Activated CD4-positive, alpha-beta memory T cell treated with anti-CD3 and anti-CD28 coated beads for 36 hours (primary cell): Measurements from ENCODE around the gene SMYD3. TPM values are rescaled to one million over a fixed set of nuclear protein-coding genes. Genes with fewer than 3 reads are reported as not detected.

Experiments
- CTCF ChIA-PET: fragments of 350-600 bp; sonication (Branson Sonifier 250); formaldehyde crosslinking; loops from one replicate; lab custom pipeline; 2021; ENCODE audit warnings: antibody characterized with exemption, inconsistent platforms; lab: Charles Lee
- POLR2A ChIA-PET: fragments of 350-600 bp; sonication (Branson Sonifier 250); formaldehyde crosslinking; loops from one replicate; lab custom pipeline; 2021; ENCODE audit warnings: antibody characterized with exemption; lab: Charles Lee
- DNase-seq: peaks from one replicate; pipeline ENCODE4 v3.0.0-alpha.2; 2020
- H3K27ac Mint-ChIP-seq: one replicate; pipeline ENCODE4 v1.8.0; 2021; ENCODE audit warnings: mixed read lengths
- H3K27me3 Mint-ChIP-seq: one replicate; pipeline ENCODE4 v1.8.0; 2021; ENCODE audit warnings: mixed read lengths
- H3K36me3 Mint-ChIP-seq: one replicate; pipeline ENCODE4 v1.8.0; 2021; ENCODE audit warnings: mixed read lengths
- H3K4me1 Mint-ChIP-seq: one replicate; pipeline ENCODE4 v1.8.0; 2021; ENCODE audit warnings: low read depth, mixed read lengths
- H3K4me3 Mint-ChIP-seq: one replicate; pipeline ENCODE4 v1.8.0; 2021; ENCODE audit warnings: mild to moderate bottlenecking, mixed read lengths
- H3K9me3 Mint-ChIP-seq: one replicate; pipeline ENCODE4 v1.8.0; 2021; ENCODE audit warnings: mixed read lengths
- intact Hi-C: fragments of 100-400 bp; cut with micrococcal nuclease; formaldehyde crosslinking; loops from one replicate; pipeline ENCODE4 v1.15.1; 2023
- total RNA-seq, 2 experiments: library from RNA; stranded (reverse); gene quantifications; one replicate each; pipeline ENCODE4 v1.2.3, GENCODE V29; 2021

Gene SMYD3
- total RNA-seq, 2 experiments from 2014 or later = 16.6 to 20.2 TPM

DNA sequence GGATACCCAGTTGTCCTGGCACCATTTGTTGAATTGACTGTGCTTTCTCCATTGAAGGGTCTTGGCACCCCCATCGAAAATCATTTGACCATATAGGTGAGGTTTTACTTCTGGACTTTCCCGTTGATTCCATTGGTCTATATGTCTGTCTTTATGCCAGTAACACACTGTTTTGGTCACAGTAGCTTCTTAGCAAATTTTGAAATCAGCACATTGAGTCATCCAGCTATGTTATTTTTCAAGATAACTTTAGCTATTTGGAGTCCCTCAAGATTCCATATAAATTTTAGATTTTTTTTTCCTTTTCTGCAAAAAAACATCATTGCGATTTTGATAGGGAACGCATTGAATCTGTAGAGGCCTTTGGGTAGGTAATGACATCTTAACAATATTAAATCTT is 235.6 kb downstream of the SMYD3 start:
- Mint-ChIP-seq H3K4me3 (no peak overlapping the region), H3K27me3 (no peaks in the 10 kb centered on the region), H3K36me3 (peaks cover 9% of the 10 kb centered on the region), H3K4me1 (no peaks in the 10 kb centered on the region), H3K27ac (no peak overlapping the region), H3K9me3 (peaks cover 3% of the 10 kb centered on the region)
- ChIA-PET POLR2A (no interaction called here), CTCF (no interaction called here)
- intact Hi-C loops = no loop called here
- no peak for DNase-seq

DNA sequence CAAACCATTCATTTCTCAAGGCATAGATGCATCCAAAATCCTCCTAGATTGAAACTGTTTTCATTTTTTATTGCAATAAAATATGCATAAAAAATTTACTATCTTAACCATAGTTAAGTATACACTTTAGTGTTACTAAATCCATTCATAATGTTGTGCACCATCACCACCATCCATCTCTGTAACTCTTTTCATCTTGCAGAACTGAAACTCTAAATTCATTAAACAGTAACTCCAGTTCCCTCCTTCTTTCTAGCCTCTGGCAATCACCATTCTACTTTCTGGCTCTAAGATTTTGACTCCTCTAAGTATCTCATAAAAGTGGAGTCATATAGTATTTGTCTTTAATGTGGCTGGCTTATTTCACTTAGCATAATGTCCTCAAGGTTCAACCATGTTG is 236.8 kb downstream of the SMYD3 start:
- POLR2A ChIA-PET = no interaction called here
- intact Hi-C loops = no loop called here
- H3K4me3 Mint-ChIP-seq = no peak overlapping the region
- no peak overlapping the region for H3K27ac Mint-ChIP-seq
- H3K9me3 Mint-ChIP-seq = peaks cover 3% of the 10 kb centered on the region
- no peaks in the 10 kb centered on the region for H3K27me3 Mint-ChIP-seq
- H3K4me1 Mint-ChIP-seq = no peaks in the 10 kb centered on the region
- CTCF ChIA-PET = no interaction called here
- peaks cover 10% of the 10 kb centered on the region for H3K36me3 Mint-ChIP-seq
- DNase-seq = no peak

DNA sequence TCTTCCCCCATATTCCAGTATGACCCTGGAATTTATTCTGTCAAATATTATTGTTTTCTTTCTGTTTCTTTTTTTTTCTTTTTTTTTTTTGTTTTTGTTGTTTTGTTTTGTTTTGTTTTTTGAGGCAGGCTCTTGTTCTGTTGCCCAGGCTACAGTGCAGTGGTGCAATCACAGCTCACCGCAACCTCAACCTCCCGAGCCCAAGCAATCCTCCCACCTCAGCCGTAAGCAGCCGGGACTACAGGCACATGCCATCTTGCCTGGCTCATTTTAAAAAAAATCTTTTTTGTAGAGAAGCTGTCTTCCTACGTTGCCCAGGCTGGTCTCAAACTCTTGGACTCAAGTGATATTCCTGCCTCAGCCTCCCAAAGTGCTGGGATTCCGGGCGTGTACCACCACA is 237.6 kb downstream of the SMYD3 start:
- CTCF ChIA-PET = no interaction called here
- H3K27ac Mint-ChIP-seq = no peak overlapping the region
- peaks cover 10% of the 10 kb centered on the region for H3K36me3 Mint-ChIP-seq
- no peaks in the 10 kb centered on the region for H3K27me3 Mint-ChIP-seq
- no peaks in the 10 kb centered on the region for H3K4me1 Mint-ChIP-seq
- POLR2A ChIA-PET = no interaction called here
- no peak overlapping the region for H3K4me3 Mint-ChIP-seq
- DNase-seq = no peak
- H3K9me3 Mint-ChIP-seq = peaks cover 3% of the 10 kb centered on the region
- intact Hi-C loops = no loop called here

DNA sequence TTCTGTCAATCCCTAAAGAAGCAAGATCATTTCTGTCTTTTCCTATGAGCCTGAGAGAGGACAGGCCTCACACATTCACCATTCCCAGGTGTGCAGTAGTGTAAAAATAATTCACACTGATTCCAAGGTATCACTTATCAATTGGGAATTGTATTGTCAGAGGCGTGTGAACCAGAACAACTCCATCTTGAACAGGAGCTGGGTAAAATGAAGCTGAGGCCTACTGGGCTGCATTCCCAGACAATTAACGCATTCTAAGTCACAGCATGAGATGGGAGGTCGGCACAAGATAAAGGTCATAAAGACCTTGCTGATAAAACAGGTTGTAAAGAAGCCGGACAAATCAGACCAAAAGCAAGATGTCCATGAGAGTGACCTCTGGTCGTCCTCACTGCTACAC is 239.2 kb downstream of the SMYD3 start:
- H3K36me3 Mint-ChIP-seq = peaks cover 8% of the 10 kb centered on the region

DNA sequence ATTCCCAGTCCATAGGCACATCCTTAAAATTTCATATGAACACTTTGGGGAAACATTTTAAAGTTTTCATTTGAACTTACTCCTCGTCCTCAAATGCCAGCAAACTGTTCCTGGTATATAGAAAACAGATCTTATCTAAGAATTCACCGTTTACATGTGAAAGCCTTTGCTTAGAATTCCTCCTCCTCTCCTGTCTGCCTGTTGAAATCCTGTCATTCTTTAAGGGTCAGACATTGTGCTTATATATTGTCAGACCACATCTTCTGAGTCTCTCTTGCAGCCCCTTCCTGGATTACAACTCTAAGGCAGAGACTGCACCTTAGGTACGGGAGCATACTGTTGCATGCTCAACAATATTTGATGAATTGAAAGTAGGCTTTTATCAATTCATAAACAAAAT is 239.7 kb downstream of the SMYD3 start:
- no peaks in the 10 kb centered on the region for H3K4me1 Mint-ChIP-seq
- H3K9me3 Mint-ChIP-seq = peaks cover 3% of the 10 kb centered on the region
- H3K27me3 Mint-ChIP-seq = no peaks in the 10 kb centered on the region
- H3K27ac Mint-ChIP-seq = no peak overlapping the region
- H3K4me3 Mint-ChIP-seq = no peak overlapping the region
- intact Hi-C loops = no loop called here
- DNase-seq = no peak
- peaks cover 8% of the 10 kb centered on the region for H3K36me3 Mint-ChIP-seq
- ChIA-PET CTCF (no interaction called here), POLR2A (no interaction called here)

More for the DNA sequence above, 239.2 kb downstream of the SMYD3 start:
- intact Hi-C loops = no loop called here
- CTCF ChIA-PET = no interaction called here
- Mint-ChIP-seq H3K27me3 (no peaks in the 10 kb centered on the region), H3K4me1 (no peaks in the 10 kb centered on the region), H3K4me3 (no peak overlapping the region), H3K27ac (no peak overlapping the region), H3K9me3 (peaks cover 3% of the 10 kb centered on the region)
- DNase-seq = no peak
- POLR2A ChIA-PET = no interaction called here

DNA sequence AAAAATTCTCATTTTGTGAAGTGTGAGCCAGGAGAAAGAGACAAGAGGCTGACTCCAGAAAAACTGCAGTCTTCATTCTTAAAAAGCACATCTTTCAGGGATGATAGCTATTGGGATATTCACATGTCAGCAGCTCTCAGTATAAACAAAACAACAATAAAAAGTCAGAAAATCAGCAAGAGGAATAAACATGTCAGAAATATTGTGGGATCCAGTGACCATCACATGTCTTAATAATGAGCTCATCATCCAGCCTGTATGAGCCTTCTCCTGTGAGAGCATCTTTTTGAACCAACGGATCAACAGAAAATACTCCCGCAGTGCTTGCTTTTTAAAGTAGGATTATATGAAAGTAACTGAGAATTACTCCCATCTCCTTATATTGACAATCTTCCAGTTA is 241.6 kb downstream of the SMYD3 start:
- Mint-ChIP-seq H3K27ac (no peak overlapping the region), H3K4me3 (no peak overlapping the region)

DNA sequence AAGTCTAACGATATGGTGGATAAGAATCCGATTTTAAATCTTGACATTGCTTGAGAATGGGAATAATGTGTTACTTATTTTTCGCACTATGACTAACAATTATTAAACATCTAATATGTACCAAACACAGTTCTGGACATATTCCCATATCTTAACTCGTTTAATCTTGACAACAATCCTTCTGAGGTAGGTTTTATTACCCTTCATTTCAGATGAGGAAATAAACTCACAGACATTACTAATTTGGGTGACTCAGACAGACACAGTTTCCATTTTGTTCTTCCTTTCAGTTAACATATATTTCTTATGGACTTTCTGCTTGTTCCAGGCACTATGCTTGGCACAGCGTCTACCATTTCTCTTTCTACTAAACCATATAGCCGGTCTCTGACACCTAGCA is 244.8 kb downstream of the SMYD3 start:
- ChIA-PET POLR2A (interaction anchor here (1.1 kb wide), 1 partner anchor 12 kb away, joined by 3 read pairs; no protein-coding TSS in a partner anchor), CTCF (no interaction called here)
- Mint-ChIP-seq H3K9me3 (peaks cover 22% of the 10 kb centered on the region), H3K4me3 (no peak overlapping the region), H3K36me3 (peaks cover 17% of the 10 kb centered on the region), H3K4me1 (no peaks in the 10 kb centered on the region), H3K27me3 (no peaks in the 10 kb centered on the region), H3K27ac (no peak overlapping the region)
- no peak for DNase-seq
- intact Hi-C loops = no loop called here

More for the DNA sequence above, 241.6 kb downstream of the SMYD3 start:
- DNase-seq = no peak
- POLR2A ChIA-PET = no interaction called here
- Mint-ChIP-seq H3K4me1 (no peaks in the 10 kb centered on the region), H3K9me3 (no peaks in the 10 kb centered on the region), H3K27me3 (no peaks in the 10 kb centered on the region), H3K36me3 (peaks cover 12% of the 10 kb centered on the region)
- intact Hi-C loops = no loop called here
- CTCF ChIA-PET = no interaction called here

DNA sequence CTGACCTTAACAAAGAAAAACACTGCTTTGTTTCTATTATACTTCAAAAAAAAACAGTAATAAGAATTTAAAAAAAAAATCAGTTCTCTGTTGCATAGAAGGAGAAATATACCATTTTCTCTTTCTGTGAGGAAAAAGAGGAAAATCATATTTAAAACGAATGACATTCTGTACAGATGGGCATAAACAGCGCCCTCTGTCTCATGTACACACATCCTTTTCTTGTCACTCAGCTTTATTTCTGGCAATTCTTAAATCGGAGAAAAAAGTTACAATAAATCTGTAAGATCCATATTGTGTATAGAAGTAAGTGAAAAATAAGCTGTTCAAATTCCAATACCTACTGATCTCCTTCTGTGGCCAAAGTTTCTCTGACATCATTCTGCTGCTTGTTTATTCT is 245.4 kb downstream of the SMYD3 start:
- Mint-ChIP-seq H3K27me3 (no peaks in the 10 kb centered on the region), H3K36me3 (peaks cover 17% of the 10 kb centered on the region)

DNA sequence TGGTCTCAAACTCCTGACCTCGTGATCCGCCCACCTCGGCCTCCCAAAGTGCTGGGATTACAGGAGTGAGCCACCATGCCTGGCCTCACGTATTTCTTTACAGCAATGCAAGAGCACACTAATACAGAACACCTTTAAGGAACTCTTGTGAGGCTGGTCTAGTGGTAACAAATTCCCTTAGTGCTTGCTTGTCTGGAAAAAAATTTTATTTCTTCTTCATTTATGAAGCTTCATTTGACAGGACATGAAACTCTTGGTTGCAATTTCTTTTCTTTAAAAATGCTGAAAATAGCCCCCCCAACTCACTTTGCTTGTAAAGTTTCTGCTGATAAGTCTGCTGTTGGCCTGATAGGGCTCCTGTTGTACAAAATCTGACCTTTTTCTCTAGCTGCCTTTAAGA is 248.8 kb downstream of the SMYD3 start:
- no peak for DNase-seq
- H3K9me3 Mint-ChIP-seq = peaks cover 33% of the 10 kb centered on the region
- intact Hi-C loops = no loop called here
- POLR2A ChIA-PET = no interaction called here
- no peaks in the 10 kb centered on the region for H3K4me1 Mint-ChIP-seq
- H3K36me3 Mint-ChIP-seq = peaks cover 19% of the 10 kb centered on the region
- no peaks in the 10 kb centered on the region for H3K27me3 Mint-ChIP-seq
- no peak overlapping the region for H3K27ac Mint-ChIP-seq
- no peak overlapping the region for H3K4me3 Mint-ChIP-seq
- CTCF ChIA-PET = no interaction called here

More for the DNA sequence above, 245.4 kb downstream of the SMYD3 start:
- Mint-ChIP-seq H3K4me3 (no peak overlapping the region), H3K27ac (no peak overlapping the region), H3K9me3 (peaks cover 27% of the 10 kb centered on the region), H3K4me1 (no peaks in the 10 kb centered on the region)
- CTCF ChIA-PET = no interaction called here
- intact Hi-C loops = no loop called here
- POLR2A ChIA-PET = no interaction called here
- no peak for DNase-seq

DNA sequence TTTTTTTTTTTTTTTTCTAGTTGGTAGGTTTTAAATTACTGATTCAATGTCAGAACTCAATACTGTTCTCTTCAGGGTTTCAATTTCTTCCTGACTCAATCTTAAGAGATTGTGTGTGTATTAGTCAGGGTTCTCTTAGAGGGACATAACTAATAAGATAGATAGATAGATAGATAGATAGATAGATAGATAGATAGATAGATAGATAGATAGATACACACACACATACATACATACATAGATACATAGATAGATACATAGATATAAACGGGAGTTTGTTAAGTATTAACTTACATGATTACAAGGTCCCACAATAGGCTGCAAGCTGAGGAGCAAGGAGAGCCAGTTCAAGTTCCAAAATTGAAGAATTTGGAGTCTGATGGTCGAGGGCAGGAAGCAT is 251.3 kb downstream of the SMYD3 start:
- H3K36me3 Mint-ChIP-seq = peaks cover 15% of the 10 kb centered on the region
- ChIA-PET CTCF (no interaction called here), POLR2A (no interaction called here)
- no peak for DNase-seq
- H3K9me3 Mint-ChIP-seq = peaks cover 33% of the 10 kb centered on the region
- H3K4me3 Mint-ChIP-seq = no peak overlapping the region
- intact Hi-C loops = no loop called here
- no peaks in the 10 kb centered on the region for H3K27me3 Mint-ChIP-seq
- no peak overlapping the region for H3K27ac Mint-ChIP-seq
- H3K4me1 Mint-ChIP-seq = no peaks in the 10 kb centered on the region

DNA sequence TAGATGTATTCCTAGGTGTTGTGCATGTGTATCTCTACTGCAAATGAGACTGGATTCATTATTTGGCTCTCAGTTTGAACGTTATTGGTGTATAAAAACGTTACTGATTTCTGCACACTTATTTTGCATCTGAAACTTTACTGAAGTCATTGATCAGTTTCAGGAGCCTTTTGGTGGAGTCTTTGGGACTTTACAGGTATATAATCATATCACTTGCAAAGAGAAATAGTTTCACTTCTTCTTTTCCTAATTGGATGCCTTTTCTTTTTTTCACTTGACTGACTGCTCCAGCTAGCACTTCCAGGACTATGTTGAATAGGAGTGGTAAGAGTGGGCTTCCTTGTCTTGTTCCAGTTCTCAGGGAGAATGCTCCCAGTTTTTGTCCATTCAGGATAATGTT is 252.2 kb downstream of the SMYD3 start:
- Mint-ChIP-seq H3K4me3 (no peak overlapping the region), H3K9me3 (peaks cover 31% of the 10 kb centered on the region), H3K27me3 (no peaks in the 10 kb centered on the region), H3K36me3 (peaks cover 16% of the 10 kb centered on the region), H3K27ac (no peak overlapping the region), H3K4me1 (no peaks in the 10 kb centered on the region)
- DNase-seq = no peak
- intact Hi-C loops = no loop called here
- ChIA-PET CTCF (no interaction called here), POLR2A (no interaction called here)

DNA sequence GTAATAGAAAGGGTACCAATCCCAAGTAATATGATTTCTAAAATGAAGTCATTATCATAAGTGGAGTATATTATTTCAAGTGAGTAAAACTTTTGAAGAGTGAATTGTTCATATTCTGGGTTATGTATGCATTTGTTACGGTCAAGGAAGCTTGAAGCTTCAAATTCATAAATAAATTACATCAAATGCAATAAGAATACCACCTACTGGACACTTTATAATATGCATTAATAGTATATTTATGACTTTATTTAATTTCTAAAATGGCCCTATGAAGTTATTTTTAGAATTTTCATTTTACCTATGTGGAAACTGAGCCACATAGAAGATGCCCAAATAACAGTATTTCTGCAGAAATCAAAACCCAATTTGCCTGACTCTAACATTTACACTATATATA is 260.6 kb downstream of the SMYD3 start:
- no peaks in the 10 kb centered on the region for H3K27me3 Mint-ChIP-seq
- POLR2A ChIA-PET = interaction anchor here (0.5 kb wide), 1 partner anchor 34 kb away, joined by 3 read pairs; no protein-coding TSS in a partner anchor
- peaks cover 15% of the 10 kb centered on the region for H3K9me3 Mint-ChIP-seq
- peaks cover 9% of the 10 kb centered on the region for H3K36me3 Mint-ChIP-seq
- no peak for DNase-seq
- H3K4me1 Mint-ChIP-seq = no peaks in the 10 kb centered on the region
- intact Hi-C loops = no loop called here
- H3K27ac Mint-ChIP-seq = no peak overlapping the region
- no peak overlapping the region for H3K4me3 Mint-ChIP-seq
- CTCF ChIA-PET = no interaction called here

DNA sequence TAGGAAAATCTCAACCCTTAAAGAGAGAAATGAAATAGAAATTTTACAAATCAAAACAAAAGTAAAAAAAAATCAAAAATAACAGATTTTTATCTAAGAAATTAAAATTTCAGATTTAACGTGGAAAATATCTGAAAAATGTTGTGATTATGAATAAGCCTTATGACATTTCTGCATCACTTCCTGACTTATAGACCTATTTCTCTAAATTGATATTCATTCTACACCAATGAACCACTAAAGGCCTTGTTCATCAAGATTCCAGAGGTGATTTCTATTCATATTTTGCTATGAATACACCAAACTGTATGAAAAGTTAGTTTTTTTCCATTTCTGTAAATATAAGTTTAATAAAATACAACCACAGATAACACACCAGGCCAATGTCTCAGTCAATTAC is 261.5 kb downstream of the SMYD3 start:
- no peak for DNase-seq
- CTCF ChIA-PET = no interaction called here
- H3K4me1 Mint-ChIP-seq = no peaks in the 10 kb centered on the region
- H3K4me3 Mint-ChIP-seq = no peak overlapping the region
- peaks cover 19% of the 10 kb centered on the region for H3K9me3 Mint-ChIP-seq
- H3K27ac Mint-ChIP-seq = no peak overlapping the region
- H3K36me3 Mint-ChIP-seq = peaks cover 15% of the 10 kb centered on the region
- POLR2A ChIA-PET = no interaction called here
- intact Hi-C loops = no loop called here
- no peaks in the 10 kb centered on the region for H3K27me3 Mint-ChIP-seq
